Brain pericyte (primary cell): ENCODE data around the gene PALM3.
"Not testable (repeated sequence)": the region's sequence is repeated elsewhere in the genome, so short reads cannot be mapped to it uniquely, and the experiment has no call there.

Source experiments
- DNase-seq: peaks from one replicate; pipeline ENCODE4 v3.0.0-alpha.2; 2012; ENCODE audit warnings: low read depth, low spot score

The PALM3 gene

DNA sequence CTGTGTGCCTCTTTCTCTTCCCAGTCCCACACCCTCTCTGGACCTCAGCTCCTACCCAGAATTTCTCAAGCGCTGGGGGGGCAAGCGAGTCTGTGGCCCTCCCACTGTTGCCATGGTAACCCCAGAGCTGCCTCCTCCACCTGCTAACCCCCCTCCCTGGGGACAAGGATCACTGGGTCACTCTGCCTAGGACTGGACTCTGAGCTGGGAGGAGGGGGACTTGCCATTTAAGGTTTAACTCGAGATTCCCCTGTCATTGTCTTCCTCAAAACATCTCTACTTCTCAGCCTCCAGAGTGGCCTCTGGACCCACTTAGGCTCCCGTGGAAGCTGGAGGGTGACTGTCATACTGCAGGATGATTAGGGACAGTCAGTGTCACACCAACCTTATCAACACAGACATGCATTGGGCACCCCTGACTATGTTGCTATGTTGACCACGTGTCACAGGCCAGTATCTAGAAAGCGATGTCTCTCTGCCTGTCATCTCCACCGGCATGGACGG is 2.2 kb downstream of the PALM3 start:
- DNase-seq: no peak

- DNase-seq: no peak
Observed at GRCh38 chr19:14059093-14059480, 2.8 kb downstream of the PALM3 start.

- no peak for DNase-seq
Observed at GRCh38 chr19:14058182-14059092, 3.4 kb downstream of the PALM3 start.

DNA sequence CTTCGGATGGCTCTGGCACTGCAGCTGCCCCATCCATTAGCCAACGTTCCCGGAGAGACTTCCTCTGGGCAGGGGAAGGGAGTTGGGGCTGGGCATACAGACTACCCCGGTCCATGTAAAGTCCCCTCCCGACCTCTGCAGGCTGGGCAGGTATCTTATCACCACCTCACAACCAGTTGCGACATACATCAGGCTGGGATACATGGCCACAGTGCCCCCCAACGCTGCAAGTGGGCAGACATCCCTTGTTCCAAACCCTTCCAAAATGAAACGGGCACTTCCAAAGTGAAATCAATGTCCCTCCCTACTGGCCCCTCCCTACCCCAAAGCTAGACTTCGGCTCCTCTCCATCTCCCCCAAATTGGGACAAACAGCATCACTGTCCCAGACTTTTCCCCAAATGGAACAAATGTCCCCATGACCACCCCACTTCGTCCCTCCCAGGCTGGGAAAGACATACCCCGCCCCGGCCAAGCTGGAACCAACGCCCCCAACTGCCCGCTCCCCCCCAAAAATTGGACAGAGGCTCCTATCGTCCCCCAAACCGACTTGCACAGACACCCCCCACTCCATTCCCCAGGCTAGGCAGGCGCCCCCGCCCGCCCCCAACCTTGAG is 5.0 kb downstream of the PALM3 start:
- no peak for DNase-seq

DNA sequence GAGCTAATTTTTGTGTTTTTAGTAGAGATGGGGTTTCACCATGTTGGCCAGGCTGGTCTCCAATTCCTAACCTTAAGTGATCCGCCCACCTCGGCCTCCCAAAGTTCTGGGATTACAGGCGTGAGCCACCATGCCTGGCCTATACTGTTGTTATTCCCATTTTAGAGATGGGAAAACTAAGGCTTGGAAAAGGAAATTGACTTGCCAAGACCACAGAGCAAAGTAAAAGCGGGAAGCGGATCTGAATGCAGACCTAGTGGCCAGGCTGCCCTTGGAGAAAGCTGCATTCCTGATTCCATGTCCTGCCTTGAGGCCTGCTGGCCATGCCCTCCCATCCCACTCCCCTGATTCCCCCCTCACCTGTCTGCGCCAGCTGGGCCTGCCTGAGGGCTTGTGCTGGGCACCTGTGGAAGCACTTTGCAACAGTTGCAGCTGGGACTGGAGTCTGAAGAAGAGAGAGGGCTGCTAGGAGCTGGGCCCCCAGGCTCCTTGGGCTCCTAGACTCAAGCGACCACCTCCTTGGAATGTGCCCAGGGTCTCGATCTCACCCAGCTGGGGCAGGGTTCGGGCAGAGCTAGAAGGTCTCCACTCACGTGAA is 5.7 kb downstream of the PALM3 start:
- DNase-seq: no peak

DNA sequence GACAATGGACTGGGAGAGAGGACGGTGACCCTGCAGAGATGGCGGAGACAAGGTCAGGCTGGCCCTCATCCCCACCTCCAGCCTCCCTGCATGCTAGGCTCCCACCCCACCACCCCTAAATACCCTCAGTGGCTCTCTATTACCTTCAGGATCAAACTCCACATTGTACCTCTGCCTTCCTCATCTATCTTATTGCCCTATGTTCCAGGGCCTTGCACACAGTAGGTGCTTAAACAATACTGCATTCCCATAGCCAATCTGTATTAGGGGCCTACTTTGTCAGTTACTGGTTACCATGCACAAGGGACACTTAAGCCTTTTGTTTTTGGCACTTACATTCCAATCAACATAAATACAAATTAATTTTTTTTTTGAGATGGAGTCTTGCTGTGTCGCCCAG is 6.5 kb downstream of the PALM3 start:
- DNase-seq: no peak

DNA sequence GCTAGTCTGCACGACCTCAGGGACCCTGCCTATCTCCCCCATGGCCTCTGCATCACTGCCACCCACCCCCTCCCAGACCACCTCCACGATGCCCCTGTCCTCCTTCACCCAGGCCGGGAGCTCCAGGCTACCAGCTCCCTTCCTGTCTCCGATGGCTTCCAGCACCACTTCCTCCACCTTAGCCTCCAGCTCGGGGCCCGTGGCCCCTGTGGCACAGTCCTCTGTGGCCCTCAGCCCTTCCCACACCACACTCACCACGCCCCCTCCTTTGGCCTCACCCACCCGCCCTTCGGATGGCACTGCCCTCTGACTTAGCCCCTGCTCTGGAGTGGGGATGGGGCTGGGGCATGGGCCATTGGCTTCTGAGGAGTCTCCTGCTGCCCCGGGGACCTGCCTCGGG is 7.2 kb downstream of the PALM3 start:
- no peak for DNase-seq

- no peak for DNase-seq
Observed at GRCh38 chr19:14054099-14054498, 7.8 kb downstream of the PALM3 start.

DNA sequence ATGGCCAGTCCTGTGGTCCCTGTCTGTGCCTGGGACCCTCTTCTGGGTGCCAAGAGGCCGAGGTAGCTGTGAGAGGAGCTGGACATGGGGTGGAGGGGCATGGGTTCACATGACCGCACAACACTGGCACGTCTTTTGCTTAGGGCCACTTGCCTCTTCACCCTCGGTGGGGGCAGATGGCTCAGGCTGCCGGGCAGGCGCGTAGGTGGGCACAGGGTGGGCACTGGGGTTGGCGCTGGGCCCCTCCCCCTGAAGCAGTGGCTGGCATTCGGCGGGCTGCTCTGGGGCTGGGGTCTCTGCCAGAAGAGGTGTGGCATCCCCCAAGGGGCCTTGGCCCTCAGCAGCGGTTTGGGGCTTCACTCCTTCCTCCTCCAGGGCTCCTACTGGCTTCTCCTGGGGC is 8.4 kb downstream of the PALM3 start:
- DNase-seq: no peak

- no peak for DNase-seq
Observed at GRCh38 chr19:14053032-14053431, 8.8 kb downstream of the PALM3 start.

- DNase-seq: no peak
Observed at GRCh38 chr19:14052470-14052869, 9.4 kb downstream of the PALM3 start.

- no peak for DNase-seq
Observed at GRCh38 chr19:14051980-14052379, 9.9 kb downstream of the PALM3 start.

GRCh38 chr19:14050961-14051360 is 10.9 kb downstream of the PALM3 start:
- DNase-seq: not testable (repeated sequence)

- DNase-seq: no peak
Observed at GRCh38 chr19:14050512-14050911, 11.4 kb downstream of the PALM3 start.

DNA sequence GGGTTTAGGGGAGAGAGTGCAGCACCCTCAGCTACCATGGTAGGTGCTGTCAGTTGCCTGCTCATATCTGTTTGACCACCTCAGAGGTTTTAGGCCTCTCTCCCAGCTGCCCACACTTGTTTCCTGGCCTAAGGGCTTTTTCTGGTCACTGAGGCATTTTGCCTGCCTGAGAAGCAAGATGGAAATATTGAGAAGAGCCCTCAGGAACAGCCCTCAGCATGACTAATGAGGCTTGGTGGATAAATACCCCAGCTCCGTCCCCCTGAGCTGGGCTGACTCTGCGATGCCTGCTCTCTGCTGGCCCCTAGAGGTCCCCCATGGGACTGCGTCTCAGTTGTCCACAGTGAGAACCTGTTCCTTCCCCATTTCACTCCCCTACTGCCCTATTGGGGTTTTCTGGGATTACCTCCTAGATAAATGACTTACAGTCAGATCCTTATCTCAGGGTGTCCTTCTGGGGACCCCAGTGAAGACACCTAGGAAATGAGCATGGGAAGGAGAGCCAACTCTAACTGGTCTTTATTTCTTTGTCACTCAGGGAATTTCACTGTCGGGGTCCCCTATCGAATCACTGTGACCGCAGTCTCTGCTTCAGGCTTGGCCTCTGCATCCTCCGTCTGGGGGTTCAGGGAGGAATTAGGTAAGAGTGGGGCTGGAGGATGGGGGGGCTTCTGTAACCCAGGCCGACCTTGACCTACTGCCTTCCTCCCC is 13.3 kb downstream of the PALM3 start:
- DNase-seq: no peak

DNA sequence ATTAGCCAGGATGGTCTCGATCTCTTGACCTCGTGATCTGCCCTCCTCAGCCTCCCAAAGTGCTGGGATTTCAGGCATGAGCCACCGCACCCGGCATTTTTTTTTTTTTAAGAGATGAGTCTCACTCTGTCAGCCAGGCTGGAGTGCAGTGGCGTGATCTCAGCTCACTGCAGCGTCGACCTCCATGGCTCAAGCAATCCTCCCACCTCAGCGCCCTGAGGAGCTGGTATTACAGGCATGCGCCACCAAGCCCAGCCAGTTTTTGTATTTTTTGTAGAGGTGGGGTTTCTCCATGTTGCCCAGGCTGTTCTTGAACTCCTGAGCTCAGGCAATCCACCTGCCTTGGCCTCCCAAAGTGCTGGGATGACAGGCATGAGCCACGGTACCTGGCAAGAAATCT is 14.0 kb downstream of the PALM3 start:
- DNase-seq: not testable (repeated sequence)

GRCh38 chr19:14042659-14043608 is 18.9 kb downstream of the PALM3 start:
- DNase-seq: not testable (repeated sequence)

- no peak for DNase-seq
Observed at GRCh38 chr19:14039181-14039580, 22.7 kb downstream of the PALM3 start.

DNA sequence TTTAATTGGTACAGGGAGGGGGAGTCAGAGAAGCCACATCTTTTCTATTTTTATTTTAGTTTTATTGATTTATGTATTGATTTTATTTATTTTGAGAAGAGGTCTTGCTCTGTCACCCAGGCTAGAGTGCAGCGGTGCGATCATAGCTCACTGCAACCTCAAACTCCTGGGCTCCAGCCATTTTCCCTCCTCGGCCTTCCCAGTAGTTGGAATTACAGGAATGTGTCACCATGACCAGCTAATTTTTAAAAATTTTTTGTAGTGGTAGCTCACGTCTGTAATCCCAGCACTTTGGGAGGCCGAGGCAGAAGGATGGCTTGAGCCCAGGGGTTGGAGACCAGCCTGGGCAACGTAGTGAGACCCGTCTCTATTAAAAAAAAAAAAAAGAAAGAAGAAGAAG is 26.2 kb downstream of the PALM3 start:
- DNase-seq: no peak

DNA sequence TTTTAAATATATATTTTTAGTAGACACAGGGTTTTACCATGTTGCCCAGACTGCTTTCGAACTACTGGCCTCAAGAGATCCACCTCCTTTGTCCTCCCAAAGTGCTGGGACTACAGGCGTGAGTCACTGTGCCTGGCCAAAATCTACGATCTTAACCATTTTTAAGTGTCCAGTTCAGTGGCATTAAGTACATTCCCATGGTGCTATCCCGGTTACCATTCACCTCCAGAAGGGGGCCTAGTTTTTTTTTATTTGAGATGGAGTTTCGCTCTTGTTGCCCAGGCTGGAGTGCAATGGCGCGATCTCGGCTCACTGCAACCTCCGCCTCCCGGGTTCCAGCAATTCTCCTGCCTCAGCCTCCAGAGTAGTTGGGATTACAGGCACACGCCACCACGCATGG is 26.7 kb downstream of the PALM3 start:
- DNase-seq: not testable (repeated sequence)

DNA sequence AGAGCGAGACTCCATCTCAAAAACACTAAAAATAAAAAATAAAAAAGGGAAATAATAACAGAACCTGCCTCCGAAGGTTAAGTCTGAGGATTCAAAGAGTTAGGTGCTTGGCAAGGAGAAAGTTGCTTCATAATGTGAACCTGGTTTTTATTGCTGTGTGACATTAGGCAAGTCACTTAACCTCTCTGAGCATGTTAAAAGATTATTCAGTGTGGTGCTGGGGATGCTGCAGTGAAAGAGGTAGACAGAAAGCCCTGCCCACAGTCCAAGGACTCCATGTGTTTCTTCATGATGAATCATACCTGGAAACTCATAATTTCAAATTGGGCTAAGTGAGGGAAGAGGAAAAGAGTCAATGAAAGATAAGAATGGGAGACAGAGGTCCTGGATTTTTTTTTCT is 27.9 kb downstream of the PALM3 start:
- no peak for DNase-seq
